Sigmoid colon (tissue), 7 donors: ENCODE data around the gene DICER1. TPM values are rescaled to one million over a fixed set of nuclear protein-coding genes. Genes with fewer than 3 reads are reported as not detected.

Source experiments
- DNase-seq: peaks from one replicate; pipeline ENCODE4 v3.0.0-alpha.2; 2019
- H3K27ac ChIP-seq, 4 donors: fragments of 200-600 bp; sonication (generic); one replicate each; pipeline ENCODE4 v1.5.1; 2016 to 2019; ENCODE audit warnings: mild to moderate bottlenecking in 1 of 4
- H3K27me3 ChIP-seq, 3 donors: fragments of 200-600 bp; sonication (generic); one replicate each; pipeline ENCODE4 v1.5.1; 2019; ENCODE audit warnings: mild to moderate bottlenecking in 1 of 3
- H3K36me3 ChIP-seq, 4 donors: fragments of 200-600 bp; sonication (generic); one replicate each; pipeline ENCODE4 v1.5.1; 2016 to 2019
- H3K4me1 ChIP-seq, 4 donors: fragments of 200-600 bp; sonication (generic); one replicate each; pipeline ENCODE4 v1.5.1; 2017 to 2019
- H3K4me3 ChIP-seq, 4 donors: fragments of 200-600 bp; sonication (generic); one replicate each; pipeline ENCODE4 v1.5.1; 2017 to 2019; ENCODE audit warnings: mild to moderate bottlenecking in 2 of 4, moderate library complexity in 1 of 4
- H3K9me3 ChIP-seq, 4 donors: fragments of 200-600 bp in 3 of 4; sonication (generic) in 3 of 4; one replicate each; pipeline versions ENCODE4 v1.5.1 to v1.6.1; 2013 to 2019
- CTCF ChIP-seq, 4 experiments: fragments of 450-650 bp in 3 of 4; fragments of 200-600 bp in 1 of 4; IDR thresholded peaks; one replicate each; pipeline ENCODE4 v1.5.1; 2016 to 2019; ENCODE audit warnings: antibody characterized with exemption in 4 of 4, mild to moderate bottlenecking in 3 of 4, moderate library complexity in 2 of 4
- EP300 ChIP-seq, 4 donors: sonication (generic); formaldehyde crosslinking; IDR thresholded peaks; one replicate each; pipeline ENCODE4 v1.6.1; 2017; ENCODE audit warnings: antibody characterized with exemption in 4 of 4
- POLR2A ChIP-seq, 2 donors: fragments of 450-650 bp; IDR thresholded peaks; one replicate each; pipeline ENCODE4 v1.6.1; 2016; ENCODE audit warnings: antibody characterized with exemption in 2 of 2, mild to moderate bottlenecking in 2 of 2, moderate library complexity in 2 of 2
- POLR2AphosphoS5 ChIP-seq, 4 donors: sonication (generic); formaldehyde crosslinking; IDR thresholded peaks; one replicate each; pipeline ENCODE4 v1.6.1; 2017; ENCODE audit warnings: antibody characterized with exemption in 4 of 4
- WGBS, 2 donors: extraction: QIAGEN DNeasy Blood & Tissue Kit; methylation state at CpG; one replicate each; pipeline ENCODE4 v1.1.7; 2013; 5-methylcytosine and 5-hydroxymethylcytosine counted together
- intact Hi-C: fragments of 100-400 bp; cut with DNase I; formaldehyde crosslinking; loops from one replicate; pipeline ENCODE4 v1.15.1; 2023
- polyA plus RNA-seq, 3 donors: library from polyadenylated mRNA; stranded (reverse); fragments of 200-250 nt; gene quantifications; one replicate each; pipeline ENCODE4 v1.2.3, GENCODE V29; 2013
- total RNA-seq, 4 donors: library from RNA; depleted of rRNA; stranded (reverse); fragments of >200 nt; gene quantifications; one replicate each; pipeline ENCODE4 v1.1.0, GENCODE V29; 2016
- donor health status: healthy with polysubstance abuse.
- donor health status: Bipolar disorder and iron deficiency.
- donor health status: healthy.

The DICER1 gene
- total and polyA plus RNA-seq, 7 donors, result 6.0 to 77.0 (median 44.9) TPM

GRCh38 chr14:95096476-95096875 is 60.9 kb downstream of the DICER1 start:
- Histone ChIP-seq H3K9me3 (no peaks in the 10 kb centered on the region), H3K4me3 (no peak overlapping the region), H3K27ac (peak overlapping the region in 2 of 4 donors; percentile 9 to 35), H3K27me3 (no peaks in the 10 kb centered on the region), H3K36me3 (peaks cover 8 to 50% (median 11%) of the 10 kb centered on the region in 4 donors), H3K4me1 (peaks cover 0 to 59% (median 38%) of the 10 kb centered on the region in 4 donors)
- intact Hi-C loops, result loop anchor here (5.0 to 10.0 kb wide), 5 partner anchors 49 to 338 kb away; no protein-coding TSS in a partner anchor
- no peak for DNase-seq
- WGBS, 2 donors, result 88% methylated on average over 4 of the region's 4 CpGs
- TF ChIP-seq POLR2AphosphoS5 (IDR thresholded peaks at IDR 0.05), result no peak
- no peak for TF ChIP-seq POLR2A (IDR thresholded peaks at IDR 0.05)
- TF ChIP-seq CTCF (IDR thresholded peaks at IDR 0.05), result no peak

GRCh38 chr14:95095996-95096395 is 61.3 kb downstream of the DICER1 start:
- Histone ChIP-seq H3K9me3 (no peaks in the 10 kb centered on the region), H3K27me3 (no peaks in the 10 kb centered on the region), H3K36me3 (peaks cover 8 to 51% (median 11%) of the 10 kb centered on the region in 4 donors), H3K27ac (peak overlapping the region in 2 of 4 donors; percentile 9 to 35), H3K4me1 (peaks cover 0 to 56% (median 36%) of the 10 kb centered on the region in 4 donors), H3K4me3 (no peak overlapping the region)
- no peak for DNase-seq
- WGBS, 2 donors, result 87 to 91% methylated on average over 8 of the region's 8 CpGs
- intact Hi-C loops, result loop anchor here (5.0 to 10.0 kb wide), 5 partner anchors 49 to 339 kb away; no protein-coding TSS in a partner anchor
- TF ChIP-seq CTCF (IDR thresholded peaks at IDR 0.05), result no peak
- TF ChIP-seq POLR2A (IDR thresholded peaks at IDR 0.05), result no peak
- TF ChIP-seq EP300 (IDR thresholded peaks at IDR 0.05), result no peak
- TF ChIP-seq POLR2AphosphoS5 (IDR thresholded peaks at IDR 0.05), result peak in 1 of 4 donors; percentile 48

GRCh38 chr14:95092723-95093122 is 64.6 kb downstream of the DICER1 start:
- Histone ChIP-seq H3K36me3 (peaks cover 8 to 76% (median 21%) of the 10 kb centered on the region in 4 donors), H3K27ac (no peak overlapping the region), H3K4me1 (peaks cover 0 to 23% (median 12%) of the 10 kb centered on the region in 4 donors), H3K4me3 (no peak overlapping the region), H3K27me3 (no peaks in the 10 kb centered on the region), H3K9me3 (no peaks in the 10 kb centered on the region)
- WGBS, 2 donors, result 94 to 95% methylated on average over 9 of the region's 9 CpGs
- TF ChIP-seq POLR2AphosphoS5 (IDR thresholded peaks at IDR 0.05) (no peak), EP300 (IDR thresholded peaks at IDR 0.05) (no peak), POLR2A (IDR thresholded peaks at IDR 0.05) (no peak), CTCF (IDR thresholded peaks at IDR 0.05) (no peak)
- intact Hi-C loops, result loop anchor here (10.0 kb wide), 2 partner anchors 188 to 342 kb away; no protein-coding TSS in a partner anchor
- DNase-seq, result no peak

GRCh38 chr14:95091581-95091980 is 65.7 kb downstream of the DICER1 start:
- no peak overlapping the region for H3K27ac ChIP-seq
- peaks cover 8 to 87% (median 23%) of the 10 kb centered on the region in 4 donors for H3K36me3 ChIP-seq
- H3K4me1 ChIP-seq, result peaks cover 0 to 14% (median 8%) of the 10 kb centered on the region in 4 donors
- DNase-seq, result no peak
- TF ChIP-seq CTCF (IDR thresholded peaks at IDR 0.05) (no peak), POLR2AphosphoS5 (IDR thresholded peaks at IDR 0.05) (no peak), POLR2A (IDR thresholded peaks at IDR 0.05) (no peak), EP300 (IDR thresholded peaks at IDR 0.05) (no peak)
- no peaks in the 10 kb centered on the region for H3K9me3 ChIP-seq
- H3K27me3 ChIP-seq, result no peaks in the 10 kb centered on the region
- no peak overlapping the region for H3K4me3 ChIP-seq
- intact Hi-C loops, result loop anchor here (10.0 kb wide), 2 partner anchors 187 to 343 kb away; no protein-coding TSS in a partner anchor
- WGBS, 2 donors, result 74 to 79% methylated on average over 4 of the region's 4 CpGs

- H3K27me3 ChIP-seq, result no peaks in the 10 kb centered on the region
- WGBS, 2 donors, result 68 to 70% methylated on average over 4 of the region's 4 CpGs
- H3K4me1 ChIP-seq, result no peaks in the 10 kb centered on the region
- no peak for DNase-seq
- TF ChIP-seq EP300 (IDR thresholded peaks at IDR 0.05) (no peak), CTCF (IDR thresholded peaks at IDR 0.05) (no peak), POLR2A (IDR thresholded peaks at IDR 0.05) (no peak), POLR2AphosphoS5 (IDR thresholded peaks at IDR 0.05) (no peak)
- no peaks in the 10 kb centered on the region for H3K9me3 ChIP-seq
- peaks cover 5 to 81% (median 23%) of the 10 kb centered on the region in 4 donors for H3K36me3 ChIP-seq
- no peak overlapping the region for H3K27ac ChIP-seq
- intact Hi-C loops, result no loop called here
- no peak overlapping the region for H3K4me3 ChIP-seq
Observed at GRCh38 chr14:95088665-95089064, 68.7 kb downstream of the DICER1 start.
